SU-DHL-6 (cell line): ENCODE data around the gene TFEB.

Experiments used
- H2AFZ ChIP-seq: fragments of 200-600 bp; sonication (generic); 2 replicates; pipeline ENCODE4 v1.6.1; 2014; ENCODE audit warnings: low read depth, mild to moderate bottlenecking, moderate library complexity, mixed read lengths, antibody characterized with exemption, low read length; ENCODE audit not compliant: severe bottlenecking
- H3F3A ChIP-seq: fragments of 200-600 bp; shearing (Covaris generic); 2 replicates; pipeline ENCODE4 v1.6.0; 2016; ENCODE audit warnings: antibody characterized with exemption, mild to moderate bottlenecking; ENCODE audit not compliant: insufficient read depth
- H3K27ac ChIP-seq: fragments of 200-600 bp; sonication (generic); 2 replicates; pipeline ENCODE4 v1.5.1; 2016; ENCODE audit warnings: low read depth, mild to moderate bottlenecking, low read length, moderate library complexity, mixed read lengths
- H3K27me3 ChIP-seq: fragments of 200-600 bp; sonication (generic), shearing (Covaris generic); 2 replicates; pipeline ENCODE4 v1.6.0; 2014; ENCODE audit warnings: mild to moderate bottlenecking, low read length
- H3K36me3 ChIP-seq: fragments of 200-600 bp; sonication (generic); 2 replicates; pipeline ENCODE4 v1.6.1; 2014; ENCODE audit warnings: mild to moderate bottlenecking, low read length, mixed read lengths
- H3K4me2 ChIP-seq: fragments of 300-600, 200-600 bp; shearing (Covaris generic), sonication (generic); 2 replicates; pipeline ENCODE4 v1.6.0; 2014; ENCODE audit warnings: low read length, low read depth, mild to moderate bottlenecking; ENCODE audit not compliant: poor library complexity, severe bottlenecking
- H3K4me3 ChIP-seq: fragments of 200-600 bp; sonication (generic); 2 replicates; pipeline ENCODE4 v1.5.1; 2014; ENCODE audit warnings: antibody characterized with exemption, low read length, mild to moderate bottlenecking, mixed read lengths; ENCODE audit not compliant: insufficient read depth, poor library complexity, severe bottlenecking
- H3K79me2 ChIP-seq: fragments of 200-600 bp; sonication (generic); 2 replicates; pipeline ENCODE4 v1.6.1; 2014; ENCODE audit warnings: mild to moderate bottlenecking, low read length, moderate library complexity; ENCODE audit not compliant: insufficient read depth
- H3K9ac ChIP-seq: fragments of 200-600 bp; sonication (generic); 2 replicates; pipeline ENCODE4 v1.7.0; 2014; ENCODE audit warnings: mild to moderate bottlenecking, low read length
- H3K9me2 ChIP-seq: fragments of 200-600 bp; sonication (generic); replicated peaks from 2 replicates; pipeline ENCODE4 v1.6.1; 2014; ENCODE audit warnings: low read length; ENCODE audit not compliant: insufficient read depth
- H3K9me3 ChIP-seq: fragments of 200-600 bp; sonication (generic); 2 replicates; pipeline ENCODE4 v1.6.1; 2014; ENCODE audit warnings: low read length, mixed read lengths; ENCODE audit not compliant: insufficient read depth
- H4K20me1 ChIP-seq: fragments of 200-600 bp; sonication (generic); 2 replicates; pipeline ENCODE4 v1.6.1; 2014; ENCODE audit warnings: low read depth, mild to moderate bottlenecking, antibody characterized with exemption, low read length, moderate library complexity, mixed read lengths
- EZH2phosphoT487 ChIP-seq: fragments of 200-600 bp; sonication (generic), shearing (Covaris generic); conservative IDR thresholded peaks from 2 replicates; pipeline ENCODE4 v1.6.1; 2018; ENCODE audit warnings: mild to moderate bottlenecking, antibody characterized with exemption, low read length, moderate library complexity, mixed read lengths
- TF ChIP-seq, protein P1 (sequence below): fragments of 200-600 bp; sonication (generic); IDR thresholded peaks from one replicate; pipeline ENCODE4 v1.5.1; 2017; ENCODE audit warnings: antibody characterized with exemption, mild to moderate bottlenecking, low read length, moderate library complexity; ENCODE audit not compliant: insufficient read depth, poor library complexity, severe bottlenecking

The TFEB gene

DNA sequence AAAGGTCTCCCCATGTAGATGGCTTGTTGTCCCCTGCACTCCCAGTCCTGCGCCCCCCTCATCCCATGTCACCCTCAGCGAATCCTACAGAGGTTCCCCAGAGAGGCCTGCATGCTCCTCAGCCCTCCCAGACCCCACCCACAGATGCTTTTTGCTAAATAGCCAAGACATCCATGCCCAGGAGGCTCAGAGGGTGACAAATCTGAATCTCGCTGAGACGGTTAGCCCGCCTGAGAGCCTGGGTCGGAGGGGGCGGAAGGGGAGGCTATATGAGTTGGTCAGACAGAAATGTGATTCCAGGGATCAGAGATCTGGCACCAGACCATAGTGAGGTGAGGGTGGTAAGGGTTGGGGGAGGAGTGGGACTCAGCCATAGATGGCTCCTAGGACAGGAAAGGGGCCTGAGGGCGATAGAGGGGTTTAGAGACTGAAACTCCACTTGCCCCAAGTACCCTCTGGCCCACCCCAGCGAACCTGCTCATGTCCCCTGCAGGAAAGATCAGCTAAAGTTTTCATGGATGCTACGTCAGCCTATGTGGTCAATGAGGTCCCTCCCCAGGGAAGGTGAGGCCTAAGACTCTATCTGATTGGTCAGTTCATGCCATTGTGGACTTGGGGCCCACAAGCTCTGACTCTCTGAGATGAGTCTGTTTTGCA lies 33.2 kb downstream of the TFEB start:
- H3F3A ChIP-seq, result peaks cover 32% of the 10 kb centered on the region
- H3K9me3 ChIP-seq, result no peaks in the 10 kb centered on the region
- H3K9me2 ChIP-seq, result no peaks in the 10 kb centered on the region
- peaks cover 85% of the 10 kb centered on the region for H3K79me2 ChIP-seq
- H3K4me3 ChIP-seq, result no peak overlapping the region
- TF ChIP-seq, protein P1, sequence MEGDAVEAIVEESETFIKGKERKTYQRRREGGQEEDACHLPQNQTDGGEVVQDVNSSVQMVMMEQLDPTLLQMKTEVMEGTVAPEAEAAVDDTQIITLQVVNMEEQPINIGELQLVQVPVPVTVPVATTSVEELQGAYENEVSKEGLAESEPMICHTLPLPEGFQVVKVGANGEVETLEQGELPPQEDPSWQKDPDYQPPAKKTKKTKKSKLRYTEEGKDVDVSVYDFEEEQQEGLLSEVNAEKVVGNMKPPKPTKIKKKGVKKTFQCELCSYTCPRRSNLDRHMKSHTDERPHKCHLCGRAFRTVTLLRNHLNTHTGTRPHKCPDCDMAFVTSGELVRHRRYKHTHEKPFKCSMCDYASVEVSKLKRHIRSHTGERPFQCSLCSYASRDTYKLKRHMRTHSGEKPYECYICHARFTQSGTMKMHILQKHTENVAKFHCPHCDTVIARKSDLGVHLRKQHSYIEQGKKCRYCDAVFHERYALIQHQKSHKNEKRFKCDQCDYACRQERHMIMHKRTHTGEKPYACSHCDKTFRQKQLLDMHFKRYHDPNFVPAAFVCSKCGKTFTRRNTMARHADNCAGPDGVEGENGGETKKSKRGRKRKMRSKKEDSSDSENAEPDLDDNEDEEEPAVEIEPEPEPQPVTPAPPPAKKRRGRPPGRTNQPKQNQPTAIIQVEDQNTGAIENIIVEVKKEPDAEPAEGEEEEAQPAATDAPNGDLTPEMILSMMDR, result no peak
- TF ChIP-seq EZH2phosphoT487, result no peak
- H3K9ac ChIP-seq, result no peak overlapping the region
- no peak overlapping the region for H2AFZ ChIP-seq
- H3K36me3 ChIP-seq, result no peaks in the 10 kb centered on the region
- H3K27me3 ChIP-seq, result no peaks in the 10 kb centered on the region
- 0 out of 2 replicates have a peak, but pooled peaks cover 4% of the 10 kb centered on the region for H4K20me1 ChIP-seq
- H3K27ac ChIP-seq, result no peak overlapping the region
- H3K4me2 ChIP-seq, result no peak overlapping the region

DNA sequence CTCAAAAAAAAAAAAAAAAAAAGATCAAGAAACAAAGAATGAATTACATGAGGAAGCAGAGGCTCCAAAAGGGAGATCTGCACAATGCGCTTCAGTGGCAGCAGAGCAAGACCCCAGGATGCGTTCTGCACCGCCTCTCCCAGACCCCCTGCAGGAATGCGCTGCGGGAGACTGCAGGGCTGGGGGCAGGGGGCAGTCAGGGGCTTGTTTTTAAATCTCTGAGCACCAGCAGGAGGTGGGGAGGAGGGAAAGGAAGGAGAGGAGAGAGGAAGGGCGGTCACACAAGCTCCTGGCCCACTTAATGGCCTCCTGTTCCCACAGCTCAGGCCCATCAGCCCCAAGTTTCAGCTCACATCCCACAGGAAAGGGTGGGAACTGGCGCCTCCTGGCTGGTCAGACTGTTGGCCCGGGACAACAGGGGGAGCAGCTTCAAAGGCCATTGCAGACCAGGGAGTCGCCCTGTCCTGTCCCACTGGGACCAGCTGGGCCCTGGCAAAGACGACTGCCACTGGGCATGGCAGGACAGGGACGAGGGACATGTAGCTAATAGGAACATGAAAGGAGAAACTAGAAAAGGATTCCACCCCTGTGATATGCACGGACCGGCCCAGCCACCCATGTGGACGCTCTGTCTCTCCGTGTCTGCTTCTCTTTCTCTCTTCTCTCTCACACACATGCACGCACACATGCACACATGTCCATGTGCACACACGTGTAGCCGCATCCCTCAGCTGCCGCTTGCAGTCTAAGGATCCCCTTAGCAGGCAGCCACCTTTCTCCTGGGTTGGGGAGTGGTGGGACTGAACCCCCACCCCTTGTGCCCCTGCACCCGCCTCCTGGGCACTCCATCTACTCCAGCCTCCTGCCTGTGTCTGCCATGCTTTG lies 34.7 kb downstream of the TFEB start:
- TF ChIP-seq, protein P1, result no peak
- no peak for TF ChIP-seq EZH2phosphoT487
- H3F3A ChIP-seq, result peaks cover 22% of the 10 kb centered on the region
- H3K27me3 ChIP-seq, result no peaks in the 10 kb centered on the region
- H3K4me3 ChIP-seq, result no peak overlapping the region
- no peak overlapping the region for H3K4me2 ChIP-seq
- H4K20me1 ChIP-seq, result 0 out of 2 replicates have a peak, but pooled peaks cover 4% of the 10 kb centered on the region
- H3K9ac ChIP-seq, result no peak overlapping the region
- peaks cover 88% of the 10 kb centered on the region for H3K79me2 ChIP-seq
- no peak overlapping the region for H3K27ac ChIP-seq
- H3K36me3 ChIP-seq, result 0 out of 2 replicates have a peak, but pooled peaks cover 2% of the 10 kb centered on the region
- no peak overlapping the region for H2AFZ ChIP-seq
- H3K9me3 ChIP-seq, result no peaks in the 10 kb centered on the region
- no peaks in the 10 kb centered on the region for H3K9me2 ChIP-seq

DNA sequence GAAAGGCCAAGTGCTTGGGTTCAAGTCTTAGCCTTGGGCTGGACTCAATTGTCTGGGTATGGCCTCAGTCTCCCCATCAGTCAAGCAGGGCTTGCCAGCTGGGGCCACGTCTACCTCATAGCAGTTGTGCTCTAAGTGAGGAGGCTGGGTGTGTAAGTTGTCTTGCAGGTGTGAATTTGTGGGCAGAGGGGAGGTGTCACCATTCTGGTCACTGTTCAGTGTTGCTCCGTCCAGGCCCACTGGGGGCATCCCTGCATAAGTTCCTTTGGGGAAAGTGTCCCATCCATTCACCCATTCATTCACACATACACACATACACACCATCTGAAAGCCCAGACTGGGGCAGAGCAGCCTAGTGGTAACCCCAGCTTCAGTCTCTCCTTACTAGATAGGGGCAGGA lies 36.3 kb downstream of the TFEB start:
- Histone ChIP-seq H4K20me1 (0 out of 2 replicates have a peak, but pooled peaks cover 4% of the 10 kb centered on the region), H3K27me3 (no peaks in the 10 kb centered on the region), H3K9ac (no peak overlapping the region), H3K9me3 (no peaks in the 10 kb centered on the region), H3K4me2 (no peak overlapping the region), H2AFZ (no peak overlapping the region), H3K79me2 (peaks cover 88% of the 10 kb centered on the region), H3K27ac (no peak overlapping the region), H3K9me2 (no peaks in the 10 kb centered on the region), H3K36me3 (0 out of 2 replicates have a peak, but pooled peaks cover 2% of the 10 kb centered on the region), H3F3A (peaks cover 5% of the 10 kb centered on the region; the same call in 1 of the 2 replicates), H3K4me3 (no peak overlapping the region)
- TF ChIP-seq, protein P1, result no peak
- TF ChIP-seq EZH2phosphoT487, result no peak
